ENCODE data around the gene WDR86.

- TF ChIP-seq CTCF (IDR thresholded peaks at IDR 0.05) (no peak), ZBTB21 (CRISPR knock-in tag; IDR thresholded peaks at IDR 0.05; ENCODE audit: borderline replicate concordance) (no peak), ZSCAN18 (CRISPR knock-in tag; IDR thresholded peaks at IDR 0.05) (no peak), NR1H2 (CRISPR knock-in tag; IDR thresholded peaks at IDR 0.05) (no peak), ZNF121 (CRISPR knock-in tag; IDR thresholded peaks at IDR 0.05) (no peak), ZNF232 (CRISPR knock-in tag; IDR thresholded peaks at IDR 0.05) (no peak), TCF7 (CRISPR knock-in tag; IDR thresholded peaks at IDR 0.05; ENCODE audit: low read depth) (no peak), TEAD4 (CRISPR knock-in tag; IDR thresholded peaks at IDR 0.05) (no peak), NR2C2 (CRISPR knock-in tag; IDR thresholded peaks at IDR 0.05) (no peak), ZNF219 (CRISPR knock-in tag; IDR thresholded peaks at IDR 0.05; ENCODE audit: borderline replicate concordance) (no peak), RELA (CRISPR knock-in tag; IDR thresholded peaks at IDR 0.05; ENCODE audit: borderline replicate concordance) (no peak), ATF2 (CRISPR knock-in tag; IDR thresholded peaks at IDR 0.05; ENCODE audit: borderline replicate concordance, low read depth) (no peak)
- TF ChIP-seq, protein P1, sequence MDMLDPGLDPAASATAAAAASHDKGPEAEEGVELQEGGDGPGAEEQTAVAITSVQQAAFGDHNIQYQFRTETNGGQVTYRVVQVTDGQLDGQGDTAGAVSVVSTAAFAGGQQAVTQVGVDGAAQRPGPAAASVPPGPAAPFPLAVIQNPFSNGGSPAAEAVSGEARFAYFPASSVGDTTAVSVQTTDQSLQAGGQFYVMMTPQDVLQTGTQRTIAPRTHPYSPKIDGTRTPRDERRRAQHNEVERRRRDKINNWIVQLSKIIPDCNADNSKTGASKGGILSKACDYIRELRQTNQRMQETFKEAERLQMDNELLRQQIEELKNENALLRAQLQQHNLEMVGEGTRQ (CRISPR knock-in tag; IDR thresholded peaks at IDR 0.05): no peak
Observed at GRCh38 chr7:151348970-151349369, 60.9 kb downstream of the WDR86 start.
